H7 (cell line): ENCODE results near the gene ZNF451. TPM values are rescaled to one million over a fixed set of nuclear protein-coding genes. Genes with fewer than 3 reads are reported as not detected.

Source experiments
- DNase-seq: peaks from one replicate; pipeline ENCODE4 v3.0.0; 2012
- H3K27me3 ChIP-seq: 2 replicates; pipeline ENCODE4 v1.6.0; 2011; ENCODE audit warnings: mild to moderate bottlenecking, low read length; ENCODE audit not compliant: control insufficient read depth, insufficient read depth
- H3K36me3 ChIP-seq: replicated peaks from 2 replicates; pipeline ENCODE4 v1.5.1; 2011; ENCODE audit warnings: low read length; ENCODE audit not compliant: control insufficient read depth, insufficient read depth
- H3K4me3 ChIP-seq: 2 replicates; pipeline ENCODE4 v1.5.1; 2011; ENCODE audit warnings: low read depth, mild to moderate bottlenecking, control low read depth, low read length, moderate library complexity; ENCODE audit not compliant: insufficient read depth
- total RNA-seq: library from RNA; depleted of rRNA; stranded (reverse); fragments of >200 nt; shearing (Covaris generic); gene quantifications from 2 replicates; pipeline ENCODE4 v1.2.3, GENCODE V29; 2014; rRNA removed

Gene ZNF451
- total RNA-seq, 1 experiment from 2014 or later, result 31.7 TPM

DNA sequence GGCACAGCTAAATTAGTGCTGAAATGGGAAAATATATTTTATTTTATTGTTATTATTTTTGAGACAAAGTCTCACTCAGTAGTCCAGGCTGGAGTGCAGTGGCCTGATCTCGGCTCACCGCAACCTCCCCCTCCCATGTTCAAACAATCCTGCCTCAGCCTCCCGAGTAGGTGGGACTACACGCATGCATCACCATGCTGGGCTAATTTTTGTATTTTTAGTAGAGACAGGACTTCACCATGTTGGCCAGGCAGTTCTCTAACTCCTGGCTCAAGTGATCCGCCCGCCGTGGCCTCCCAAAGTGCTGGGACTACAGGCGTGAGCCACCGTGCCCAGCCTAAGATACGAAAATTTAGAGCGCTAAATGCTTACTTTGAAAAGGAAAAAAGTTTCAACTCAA lies 127.3 kb downstream of the ZNF451 start:
- DNase-seq, result no peak

More for the DNA sequence above, 127.3 kb downstream of the ZNF451 start:
- H3K4me3 ChIP-seq, result no peak overlapping the region
- H3K36me3 ChIP-seq, result no peaks in the 10 kb centered on the region
- H3K27me3 ChIP-seq, result no peaks in the 10 kb centered on the region

Other genes starting within 250 kb of the ZNF451 start
- gene BEND6, start 135.1 kb upstream of the ZNF451 start, total RNA-seq, result 1.7 and 1.8 TPM in 2 replicates
- 9.8 and 19.2 TPM in 2 replicates for gene KIAA1586, start 43.5 kb upstream of the ZNF451 start, total RNA-seq
- 11.9 and 12.3 TPM in 2 replicates for gene BAG2, start 82.1 kb downstream of the ZNF451 start, total RNA-seq
- gene RAB23, start 132.1 kb downstream of the ZNF451 start, total RNA-seq, result 16.1 and 20.7 TPM in 2 replicates
- 66.1 and 69.2 TPM in 2 replicates for gene PRIM2, start 227.4 kb downstream of the ZNF451 start, total RNA-seq